GM06990 (cell line): ENCODE measurements around the gene SNRPD2.

Experiments used
- DNase-seq: peaks from one replicate; pipeline ENCODE4 v3.0.0-alpha.2; 2011; ENCODE audit not compliant: insufficient read length; ENCODE audit errors: extremely low read depth
- H3K27me3 ChIP-seq: replicated peaks from 2 replicates; pipeline ENCODE4 v1.6.0; 2011; ENCODE audit warnings: low read length; ENCODE audit not compliant: control insufficient read depth, insufficient read depth
- H3K36me3 ChIP-seq: 2 replicates; pipeline ENCODE4 v1.5.1; 2011; ENCODE audit warnings: low read length; ENCODE audit not compliant: control insufficient read depth, insufficient read depth
- H3K4me3 ChIP-seq: replicated peaks from 2 replicates; pipeline ENCODE4 v1.5.1; 2011; ENCODE audit warnings: low read depth, mild to moderate bottlenecking, control low read depth, low read length
- CTCF ChIP-seq: IDR thresholded peaks from 2 replicates; pipeline ENCODE4 v1.5.1; 2011; ENCODE audit warnings: low read length, control low read depth, mild to moderate bottlenecking, inconsistent platforms; ENCODE audit not compliant: insufficient read depth, poor library complexity, severe bottlenecking

SNRPD2 gene

GRCh38 chr19:45638930-45639729, 52.6 kb downstream of the SNRPD2 start, which contains the start of gene EML2:
Gene EML2 (minus strand): TSS chr19:45639397. CDS start chr19:45639376, 21 bp downstream.
- DNase-seq = peak; percentile 71
- TF ChIP-seq CTCF = peak; percentile 77
- no peaks in the 10 kb centered on the region; the same call in 1 of the 2 replicates for H3K36me3 ChIP-seq
- H3K27me3 ChIP-seq = no peaks in the 10 kb centered on the region
- peak within 1 kb of the TSS; percentile 88 for H3K4me3 ChIP-seq

- TF ChIP-seq CTCF = no peak
- peak overlapping the region; percentile 88 for H3K4me3 ChIP-seq
- H3K36me3 ChIP-seq = no peaks in the 10 kb centered on the region; the same call in 1 of the 2 replicates
- no peaks in the 10 kb centered on the region for H3K27me3 ChIP-seq
- no peak for DNase-seq
These were observed 53.7 kb downstream of the SNRPD2 start for GRCh38 chr19:45637890-45638667.
